HepG2 (cell line): Measurements from ENCODE around the gene RPS6KC1. TPM values are rescaled to one million over a fixed set of nuclear protein-coding genes. Genes with fewer than 3 reads are reported as not detected.

Experiments
- CBFB ChIP-seq: sonication (generic); formaldehyde crosslinking; IDR thresholded peaks from 2 replicates; pipeline ENCODE4 v1.4.0; 2020; ENCODE audit warnings: missing genetic modification reagents
- EEA1 ChIP-seq: sonication (generic); formaldehyde crosslinking; IDR thresholded peaks from 2 replicates; pipeline ENCODE4 v1.5.1; 2020; ENCODE audit warnings: mild to moderate bottlenecking, missing genetic modification reagents, borderline replicate concordance
- GATA4 ChIP-seq: sonication (generic); IDR thresholded peaks from 2 replicates; pipeline ENCODE4 v1.6.1; 2016; ENCODE audit warnings: antibody characterized with exemption, low read depth, borderline replicate concordance
- IRF2 ChIP-seq: IDR thresholded peaks from 2 replicates; pipeline ENCODE4 v1.6.1; 2018; ENCODE audit warnings: missing genetic modification reagents, missing compliant biosample characterization
- KLF11 ChIP-seq: IDR thresholded peaks from 2 replicates; pipeline ENCODE4 v1.6.1; 2016; ENCODE audit warnings: missing compliant biosample characterization
- MAFK ChIP-seq, 2 experiments: IDR thresholded peaks in 1 of 2; conservative IDR thresholded peaks in 1 of 2; 2 replicates each; pipeline ENCODE4 v1.6.1; 2011; ENCODE audit warnings: improper control_type of control experiment in 2 of 2, low read length in 2 of 2
- NBN ChIP-seq: fragments of 450-650 bp; conservative IDR thresholded peaks from 2 replicates; pipeline ENCODE4 v1.6.1; 2017
- ZNF264 ChIP-seq: sonication (generic); formaldehyde crosslinking; IDR thresholded peaks from 2 replicates; pipeline ENCODE4 v1.4.0; 2020; ENCODE audit warnings: missing genetic modification reagents
- ZNF33A ChIP-seq: sonication (generic); formaldehyde crosslinking; IDR thresholded peaks from 2 replicates; pipeline ENCODE4 v1.5.1; 2020; ENCODE audit warnings: missing genetic modification reagents, mild to moderate bottlenecking, moderate library complexity, borderline replicate concordance
- ZNF382 ChIP-seq: sonication (generic); formaldehyde crosslinking; IDR thresholded peaks from 2 replicates; pipeline ENCODE4 v1.5.0; 2020; ENCODE audit warnings: missing genetic modification reagents, mild to moderate bottlenecking, borderline replicate concordance
- ZNF597 ChIP-seq: sonication (generic); formaldehyde crosslinking; IDR thresholded peaks from 2 replicates; pipeline ENCODE4 v1.5.0; 2020; ENCODE audit warnings: missing genetic modification reagents
- ZNF770 ChIP-seq: sonication (generic); formaldehyde crosslinking; IDR thresholded peaks from 2 replicates; pipeline ENCODE4 v1.5.0; 2020; ENCODE audit warnings: mild to moderate bottlenecking, missing genetic modification reagents
- polyA plus RNA-seq, 8 experiments: library from polyadenylated mRNA; depleted of rRNA in 3 of 8; stranded (reverse) in 7 of 8; unstranded in 1 of 8; fragments of >200 nt; fragmentation: Illumina TruSeq in 4 of 8; extraction: Trizol in 4 of 8; gene quantifications; 2 replicates each; pipeline versions ENCODE4 v1.2.1 to v1.2.3, GENCODE V29; 2011 to 2016; ENCODE audit warnings: low read depth in 4 of 8, missing spikeins in 1 of 8, mixed read lengths in 1 of 8; ENCODE audit not compliant: insufficient read depth in 1 of 8
- total RNA-seq, 5 experiments: library from RNA; depleted of rRNA; stranded (reverse); fragments of >200 nt; fragmentation: Illumina TruSeq; extraction: Trizol; gene quantifications; 2 replicates each; pipeline ENCODE4 v1.2.3, GENCODE V29; 2016; ENCODE audit warnings: low read depth in 1 of 5
- TF ChIP-seq, protein P1 (sequence below): sonication (generic); formaldehyde crosslinking; IDR thresholded peaks from 2 replicates; pipeline ENCODE4 v1.4.0; 2020; ENCODE audit warnings: missing genetic modification reagents
- TF ChIP-seq, protein P2 (sequence below): IDR thresholded peaks from 2 replicates; pipeline ENCODE4 v1.6.1; 2016; ENCODE audit warnings: low read depth, missing genetic modification reagents, missing compliant biosample characterization

The RPS6KC1 gene
- total and polyA plus RNA-seq, 2 of the 13 experiments (the other 11 are each of a cell fraction or from before 2014, with no cell fraction given), result 11.0 to 25.2 TPM

DNA sequence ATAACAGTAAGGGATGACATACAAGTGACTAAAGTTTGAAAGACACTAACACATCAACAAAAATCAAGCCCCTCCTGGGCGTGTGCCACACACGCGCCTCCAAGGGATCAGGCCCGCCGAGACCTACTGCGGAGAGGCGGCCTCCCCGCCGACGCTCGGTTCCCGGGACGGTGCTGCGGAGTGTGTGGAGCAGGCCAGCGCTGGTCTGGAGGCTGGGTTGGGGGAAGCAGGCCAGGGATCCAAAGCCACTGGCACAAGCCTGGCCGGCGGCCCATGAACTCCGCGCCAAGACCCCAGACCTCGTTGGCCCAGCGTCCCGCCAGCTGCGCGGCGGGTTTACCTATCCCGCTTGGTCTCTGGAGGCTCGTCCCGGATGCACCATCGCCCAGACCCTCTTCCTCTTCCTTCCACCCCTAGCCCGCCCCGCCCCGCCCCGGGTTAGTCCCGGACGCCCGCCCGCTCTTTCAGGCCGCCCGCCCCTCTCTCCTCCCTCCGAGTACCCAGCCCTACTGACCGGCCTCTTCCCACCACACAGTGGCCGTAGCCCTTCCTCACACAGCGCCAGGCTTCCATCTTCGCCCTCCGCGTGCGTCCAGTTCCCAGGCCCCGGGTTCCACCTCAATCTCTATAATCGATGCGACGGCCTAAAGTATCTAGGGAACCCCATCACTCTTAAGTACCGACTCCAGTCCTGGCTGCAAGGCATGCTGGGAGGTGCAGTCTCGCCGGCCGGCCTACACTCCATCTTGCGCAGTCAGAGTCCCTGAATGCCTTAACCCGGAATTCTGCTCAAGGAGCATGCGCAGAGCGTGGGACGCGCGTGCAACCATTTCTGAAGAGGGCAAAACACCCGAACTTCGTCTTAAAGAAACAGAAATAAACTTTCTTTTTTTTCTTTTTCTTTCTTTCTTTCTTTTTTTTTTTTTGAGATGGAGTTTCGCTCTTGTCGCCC lies 35.7 kb upstream of the RPS6KC1 start, which contains the start of gene ANGEL2 (continued):
- TF ChIP-seq ZNF597 (CRISPR knock-in tag) (no peak), ZNF770 (CRISPR knock-in tag) (peak; percentile 76), CBFB (CRISPR knock-in tag) (0 out of 2 replicates have a peak, but pooled peaks have one; percentile 7), IRF2 (CRISPR knock-in tag) (no peak), EEA1 (CRISPR knock-in tag) (0 out of 2 replicates have a peak, but pooled peaks have one; percentile 62), GATA4 (no peak), MAFK (conservative IDR thresholded peaks at IDR 0.05 in 1 of 2, IDR thresholded peaks at IDR 0.05 in 1 of 2; ENCODE audit: low read length in 2 of 2) (no peak), ZNF33A (CRISPR knock-in tag) (peak; percentile 26; the same call in 1 of the 2 replicates), ZNF382 (no peak), NBN (no peak), KLF11 (0 out of 2 replicates have a peak, but pooled peaks have one; percentile 17), ZNF264 (peak; percentile 13; the same call in 1 of the 2 replicates)
- TF ChIP-seq, protein P1, sequence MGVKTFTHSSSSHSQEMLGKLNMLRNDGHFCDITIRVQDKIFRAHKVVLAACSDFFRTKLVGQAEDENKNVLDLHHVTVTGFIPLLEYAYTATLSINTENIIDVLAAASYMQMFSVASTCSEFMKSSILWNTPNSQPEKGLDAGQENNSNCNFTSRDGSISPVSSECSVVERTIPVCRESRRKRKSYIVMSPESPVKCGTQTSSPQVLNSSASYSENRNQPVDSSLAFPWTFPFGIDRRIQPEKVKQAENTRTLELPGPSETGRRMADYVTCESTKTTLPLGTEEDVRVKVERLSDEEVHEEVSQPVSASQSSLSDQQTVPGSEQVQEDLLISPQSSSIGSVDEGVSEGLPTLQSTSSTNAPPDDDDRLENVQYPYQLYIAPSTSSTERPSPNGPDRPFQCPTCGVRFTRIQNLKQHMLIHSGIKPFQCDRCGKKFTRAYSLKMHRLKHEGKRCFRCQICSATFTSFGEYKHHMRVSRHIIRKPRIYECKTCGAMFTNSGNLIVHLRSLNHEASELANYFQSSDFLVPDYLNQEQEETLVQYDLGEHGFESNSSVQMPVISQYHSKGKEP (CRISPR knock-in tag), result no peak
- TF ChIP-seq, protein P2, sequence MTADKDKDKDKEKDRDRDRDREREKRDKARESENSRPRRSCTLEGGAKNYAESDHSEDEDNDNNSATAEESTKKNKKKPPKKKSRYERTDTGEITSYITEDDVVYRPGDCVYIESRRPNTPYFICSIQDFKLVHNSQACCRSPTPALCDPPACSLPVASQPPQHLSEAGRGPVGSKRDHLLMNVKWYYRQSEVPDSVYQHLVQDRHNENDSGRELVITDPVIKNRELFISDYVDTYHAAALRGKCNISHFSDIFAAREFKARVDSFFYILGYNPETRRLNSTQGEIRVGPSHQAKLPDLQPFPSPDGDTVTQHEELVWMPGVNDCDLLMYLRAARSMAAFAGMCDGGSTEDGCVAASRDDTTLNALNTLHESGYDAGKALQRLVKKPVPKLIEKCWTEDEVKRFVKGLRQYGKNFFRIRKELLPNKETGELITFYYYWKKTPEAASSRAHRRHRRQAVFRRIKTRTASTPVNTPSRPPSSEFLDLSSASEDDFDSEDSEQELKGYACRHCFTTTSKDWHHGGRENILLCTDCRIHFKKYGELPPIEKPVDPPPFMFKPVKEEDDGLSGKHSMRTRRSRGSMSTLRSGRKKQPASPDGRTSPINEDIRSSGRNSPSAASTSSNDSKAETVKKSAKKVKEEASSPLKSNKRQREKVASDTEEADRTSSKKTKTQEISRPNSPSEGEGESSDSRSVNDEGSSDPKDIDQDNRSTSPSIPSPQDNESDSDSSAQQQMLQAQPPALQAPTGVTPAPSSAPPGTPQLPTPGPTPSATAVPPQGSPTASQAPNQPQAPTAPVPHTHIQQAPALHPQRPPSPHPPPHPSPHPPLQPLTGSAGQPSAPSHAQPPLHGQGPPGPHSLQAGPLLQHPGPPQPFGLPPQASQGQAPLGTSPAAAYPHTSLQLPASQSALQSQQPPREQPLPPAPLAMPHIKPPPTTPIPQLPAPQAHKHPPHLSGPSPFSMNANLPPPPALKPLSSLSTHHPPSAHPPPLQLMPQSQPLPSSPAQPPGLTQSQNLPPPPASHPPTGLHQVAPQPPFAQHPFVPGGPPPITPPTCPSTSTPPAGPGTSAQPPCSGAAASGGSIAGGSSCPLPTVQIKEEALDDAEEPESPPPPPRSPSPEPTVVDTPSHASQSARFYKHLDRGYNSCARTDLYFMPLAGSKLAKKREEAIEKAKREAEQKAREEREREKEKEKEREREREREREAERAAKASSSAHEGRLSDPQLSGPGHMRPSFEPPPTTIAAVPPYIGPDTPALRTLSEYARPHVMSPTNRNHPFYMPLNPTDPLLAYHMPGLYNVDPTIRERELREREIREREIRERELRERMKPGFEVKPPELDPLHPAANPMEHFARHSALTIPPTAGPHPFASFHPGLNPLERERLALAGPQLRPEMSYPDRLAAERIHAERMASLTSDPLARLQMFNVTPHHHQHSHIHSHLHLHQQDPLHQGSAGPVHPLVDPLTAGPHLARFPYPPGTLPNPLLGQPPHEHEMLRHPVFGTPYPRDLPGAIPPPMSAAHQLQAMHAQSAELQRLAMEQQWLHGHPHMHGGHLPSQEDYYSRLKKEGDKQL (CRISPR knock-in tag), result no peak; the same call in 1 of the 2 replicates
